GM12874 (cell line): Measurements from ENCODE around the gene NDNF.

Experiments used
- TF ChIP-seq, protein P1 (sequence below): IDR thresholded peaks from 2 replicates; pipeline ENCODE4 v1.5.1; 2011; ENCODE audit warnings: low read depth, mild to moderate bottlenecking, control low read depth, low read length, moderate library complexity; ENCODE audit not compliant: insufficient read depth

NDNF gene

DNA sequence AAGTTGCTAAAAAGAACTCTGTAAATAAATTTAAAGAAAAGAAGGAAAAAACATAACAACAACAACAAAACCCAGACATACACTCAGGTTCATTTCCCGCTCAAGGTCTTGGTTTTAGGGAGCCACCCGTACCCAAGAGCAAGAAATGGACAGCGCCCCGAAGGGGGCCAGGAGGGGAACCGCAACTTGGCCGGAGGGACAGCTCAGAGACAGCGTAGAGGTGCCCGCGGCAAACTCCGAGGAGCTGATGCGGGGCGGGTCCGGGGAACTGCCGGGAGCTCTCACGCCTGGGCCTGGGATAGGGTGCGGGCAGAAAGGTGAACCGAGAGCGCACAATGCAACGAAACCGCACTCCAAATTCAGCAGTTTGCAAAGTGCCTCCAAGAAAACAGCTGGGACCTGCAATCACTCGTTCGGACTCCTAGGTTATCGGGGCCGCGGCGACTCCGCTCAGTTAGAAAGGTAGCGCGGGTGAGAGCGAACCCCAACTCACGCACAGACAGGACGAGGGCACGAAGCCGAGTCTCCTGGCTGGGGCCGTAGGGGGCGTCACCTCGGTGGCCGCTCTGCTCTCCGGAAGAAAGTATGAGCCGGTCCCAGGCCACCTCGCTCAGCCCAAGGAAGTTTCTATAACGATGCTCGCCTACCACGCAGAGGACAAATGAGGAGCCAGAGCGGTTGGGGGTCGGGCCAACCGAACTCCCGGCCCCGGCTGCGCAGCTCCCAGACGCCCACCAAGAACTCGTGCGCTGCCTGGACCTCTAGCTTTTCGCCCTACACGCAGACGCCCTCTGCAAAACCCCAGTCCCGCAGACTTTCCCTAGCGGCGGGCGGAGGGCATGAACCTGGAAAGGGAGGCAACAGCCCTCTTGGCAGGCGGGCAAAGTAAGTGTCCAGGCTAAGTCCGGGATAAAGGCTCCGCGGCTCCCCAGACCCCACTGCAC lies 1.4 kb downstream of the NDNF start:
- TF ChIP-seq, protein P1, sequence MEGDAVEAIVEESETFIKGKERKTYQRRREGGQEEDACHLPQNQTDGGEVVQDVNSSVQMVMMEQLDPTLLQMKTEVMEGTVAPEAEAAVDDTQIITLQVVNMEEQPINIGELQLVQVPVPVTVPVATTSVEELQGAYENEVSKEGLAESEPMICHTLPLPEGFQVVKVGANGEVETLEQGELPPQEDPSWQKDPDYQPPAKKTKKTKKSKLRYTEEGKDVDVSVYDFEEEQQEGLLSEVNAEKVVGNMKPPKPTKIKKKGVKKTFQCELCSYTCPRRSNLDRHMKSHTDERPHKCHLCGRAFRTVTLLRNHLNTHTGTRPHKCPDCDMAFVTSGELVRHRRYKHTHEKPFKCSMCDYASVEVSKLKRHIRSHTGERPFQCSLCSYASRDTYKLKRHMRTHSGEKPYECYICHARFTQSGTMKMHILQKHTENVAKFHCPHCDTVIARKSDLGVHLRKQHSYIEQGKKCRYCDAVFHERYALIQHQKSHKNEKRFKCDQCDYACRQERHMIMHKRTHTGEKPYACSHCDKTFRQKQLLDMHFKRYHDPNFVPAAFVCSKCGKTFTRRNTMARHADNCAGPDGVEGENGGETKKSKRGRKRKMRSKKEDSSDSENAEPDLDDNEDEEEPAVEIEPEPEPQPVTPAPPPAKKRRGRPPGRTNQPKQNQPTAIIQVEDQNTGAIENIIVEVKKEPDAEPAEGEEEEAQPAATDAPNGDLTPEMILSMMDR: no peak

DNA sequence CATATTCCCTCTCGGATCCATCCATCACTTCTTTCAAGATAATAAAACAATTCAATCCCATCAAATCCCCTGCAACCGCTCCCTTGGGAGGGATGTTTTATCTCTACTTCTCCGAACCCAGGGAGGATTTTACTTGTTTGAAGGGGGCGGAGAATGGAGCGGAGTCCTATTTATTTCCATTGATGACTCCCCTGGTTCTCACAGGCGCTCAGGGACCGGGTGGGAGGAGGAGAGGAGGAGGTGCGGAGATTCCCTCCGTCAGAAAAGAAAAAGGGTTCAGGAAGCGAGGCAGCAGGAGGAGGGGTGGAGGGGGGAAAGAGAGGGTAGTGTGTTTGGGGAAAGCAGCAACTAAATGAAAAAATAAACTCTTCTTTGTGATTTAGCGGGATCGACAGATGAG lies 2.1 kb downstream of the NDNF start:
- TF ChIP-seq, protein P1: no peak

DNA sequence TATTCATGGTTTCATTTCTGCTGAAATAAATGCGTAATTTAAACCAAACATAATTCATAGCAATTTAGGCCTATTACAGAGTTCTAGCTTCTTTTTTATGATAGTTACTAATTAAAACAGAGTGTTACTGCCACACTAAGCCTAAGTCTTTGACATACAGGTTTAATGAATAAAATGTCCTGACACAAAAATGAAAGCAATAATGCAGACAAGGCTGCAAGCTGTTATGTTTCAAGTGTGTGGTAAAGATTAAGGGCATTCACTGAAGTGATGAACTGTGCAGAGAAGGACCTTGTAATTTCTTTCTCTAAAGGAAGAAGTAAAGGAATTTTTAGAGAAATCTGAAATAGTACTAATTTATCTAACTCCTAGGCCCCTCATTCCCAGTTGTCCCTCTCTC lies 2.9 kb downstream of the NDNF start:
- TF ChIP-seq, protein P1: no peak

DNA sequence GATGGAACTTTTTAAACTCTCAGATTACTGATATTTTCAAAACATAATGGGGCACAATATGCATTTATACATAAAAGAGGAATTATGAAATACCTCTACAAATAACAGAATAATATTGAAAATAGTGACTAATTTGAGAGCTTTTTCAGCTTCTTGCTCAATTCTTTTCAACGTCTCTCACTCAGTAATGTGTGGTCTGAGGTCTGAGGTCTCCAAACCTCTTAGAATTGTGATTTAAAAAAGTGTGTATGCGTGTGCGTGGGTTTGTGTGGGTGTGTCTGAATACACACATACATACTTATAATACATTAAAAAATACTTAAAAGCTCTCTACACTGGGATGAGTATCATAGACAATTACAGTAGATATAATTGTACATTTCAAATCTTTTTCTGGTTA lies 7.9 kb downstream of the NDNF start:
- TF ChIP-seq, protein P1: no peak

DNA sequence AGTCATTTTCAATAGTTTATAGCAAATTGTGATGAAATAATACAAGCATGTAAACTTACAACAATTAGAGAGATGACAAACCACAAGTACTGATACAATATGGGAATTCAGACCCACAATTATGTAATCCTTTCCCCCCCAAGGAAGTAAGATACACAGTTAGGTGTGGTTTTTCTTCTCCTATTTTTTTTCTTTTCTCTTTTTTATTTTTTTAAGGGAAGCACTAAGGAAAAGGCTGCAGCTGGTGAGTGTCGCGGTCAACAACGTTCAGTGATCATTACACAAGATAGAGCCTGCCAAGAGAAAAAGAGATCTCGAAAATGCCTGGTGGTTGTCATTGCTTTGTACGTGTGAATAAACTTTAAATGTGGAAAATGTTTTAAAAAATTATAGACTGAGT lies 9.8 kb downstream of the NDNF start:
- TF ChIP-seq, protein P1: no peak

DNA sequence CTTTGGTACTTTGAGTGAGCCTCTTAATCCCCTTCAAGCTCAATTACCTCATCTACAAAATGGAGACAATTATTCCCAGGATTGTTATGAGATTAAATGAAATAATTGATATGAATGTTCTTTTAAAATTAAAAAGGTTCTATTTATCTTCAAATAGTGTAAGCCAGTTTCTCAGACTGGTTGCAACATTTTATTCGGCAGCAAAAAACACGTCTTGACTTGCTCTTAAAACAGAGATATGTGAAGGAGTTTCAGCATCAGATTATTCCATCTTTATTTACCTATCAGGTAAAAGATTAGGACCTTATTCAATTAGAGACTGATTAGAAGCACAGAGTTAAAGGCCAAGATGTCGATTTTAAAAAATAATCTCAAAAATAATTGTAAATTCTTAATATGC lies 10.5 kb downstream of the NDNF start:
- TF ChIP-seq, protein P1: no peak

DNA sequence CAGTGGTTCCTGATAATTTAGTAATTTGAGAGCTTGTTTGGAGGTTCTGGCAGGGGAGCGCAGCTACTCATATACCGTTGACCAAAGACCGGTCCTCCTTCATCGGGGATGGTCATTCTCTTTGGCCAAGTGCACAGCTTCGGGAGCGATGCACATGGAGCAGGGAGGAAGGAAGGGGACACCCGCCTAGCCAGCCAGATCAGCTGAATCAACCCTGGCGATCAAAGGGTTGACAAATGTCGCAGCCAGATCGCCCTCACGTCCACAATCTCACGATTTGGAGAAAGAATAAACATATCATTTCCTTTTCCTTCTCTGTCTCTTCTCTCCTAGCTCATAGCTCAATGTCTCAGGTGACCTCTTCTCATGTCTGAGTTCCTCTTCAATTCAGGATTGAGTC lies 11.1 kb downstream of the NDNF start:
- TF ChIP-seq, protein P1: no peak
